Keratinocyte (primary cell): ENCODE data around the gene KNCN. TPM values are rescaled to one million over a fixed set of nuclear protein-coding genes. Genes with fewer than 3 reads are reported as not detected.

Experiments
- DNase-seq: peaks from one replicate; pipeline ENCODE4 v3.0.0-alpha.2; 2011; ENCODE audit warnings: low read depth, missing footprints, low spot score
- FAIRE-seq: peaks from 2 replicates; lab custom pipeline; 2011; peaks lifted over from hg19 to GRCh38; lab: Jason Lieb, UNC
- H2AFZ ChIP-seq: 2 replicates; pipeline ENCODE4 v1.6.0; 2012; ENCODE audit warnings: low read length, control low read depth, inconsistent platforms; ENCODE audit not compliant: control insufficient read depth
- H3K27ac ChIP-seq: 2 replicates; pipeline ENCODE4 v1.5.1; 2011; ENCODE audit warnings: low read length; ENCODE audit not compliant: control insufficient read depth, insufficient read depth
- H3K27me3 ChIP-seq: 3 replicates; pipeline ENCODE4 v1.6.0; 2011; ENCODE audit warnings: low read length; ENCODE audit not compliant: control insufficient read depth, insufficient read depth; ENCODE audit errors: extremely low read depth
- H3K36me3 ChIP-seq, 2 experiments: 2 replicates in 1 of 2; 3 replicates in 1 of 2; pipeline ENCODE4 v1.5.1; 2011; ENCODE audit warnings: low read length in 2 of 2, mild to moderate bottlenecking in 1 of 2; ENCODE audit not compliant: control insufficient read depth in 2 of 2, insufficient read depth in 2 of 2; ENCODE audit errors: extremely low read depth in 1 of 2
- H3K4me1 ChIP-seq: 3 replicates; pipeline ENCODE4 v1.5.1; 2011; ENCODE audit warnings: low read length; ENCODE audit not compliant: control insufficient read depth, insufficient read depth; ENCODE audit errors: extremely low read depth
- H3K4me2 ChIP-seq: 3 replicates; pipeline ENCODE4 v1.6.0; 2011; ENCODE audit warnings: low read depth, low read length; ENCODE audit not compliant: control insufficient read depth, insufficient read depth; ENCODE audit errors: extremely low read depth
- H3K4me3 ChIP-seq, 3 experiments: fragments of 200-600 bp in 1 of 3; sonication (generic) in 1 of 3; 2 replicates in 2 of 3; 3 replicates in 1 of 3; pipeline ENCODE4 v1.5.1; 2011 to 2016; ENCODE audit warnings: low read length in 3 of 3, mild to moderate bottlenecking in 3 of 3, control low read depth in 2 of 3, inconsistent platforms in 1 of 3, low read depth in 1 of 3, mixed read lengths in 1 of 3, mixed run types in 1 of 3, moderate library complexity in 1 of 3; ENCODE audit not compliant: control insufficient read depth in 2 of 3, insufficient read depth in 2 of 3; ENCODE audit errors: extremely low read depth in 1 of 3
- H3K79me2 ChIP-seq: 2 replicates; pipeline ENCODE4 v1.6.0; 2012; ENCODE audit warnings: low read length; ENCODE audit not compliant: control insufficient read depth, insufficient read depth
- H3K9ac ChIP-seq: 3 replicates; pipeline ENCODE4 v1.6.0; 2011; ENCODE audit warnings: low read length; ENCODE audit not compliant: control insufficient read depth, insufficient read depth; ENCODE audit errors: extremely low read depth
- H3K9me1 ChIP-seq: 3 replicates; pipeline ENCODE4 v1.6.0; 2011; ENCODE audit warnings: low read length; ENCODE audit not compliant: control insufficient read depth, insufficient read depth; ENCODE audit errors: extremely low read depth
- H3K9me3 ChIP-seq: 2 replicates; pipeline ENCODE4 v1.5.1; 2012; ENCODE audit warnings: low read depth, low read length; ENCODE audit not compliant: control insufficient read depth
- H4K20me1 ChIP-seq: 3 replicates; pipeline ENCODE4 v1.6.0; 2011; ENCODE audit warnings: low read length; ENCODE audit not compliant: control insufficient read depth, insufficient read depth; ENCODE audit errors: extremely low read depth
- EZH2 ChIP-seq: IDR thresholded peaks from one replicate; pipeline ENCODE4 v1.6.1; 2012; ENCODE audit warnings: inconsistent platforms, mild to moderate bottlenecking, low read length, moderate library complexity
- dilution Hi-C: fragments of 300-500 bp; cut with MboI; formaldehyde crosslinking; loops from one replicate; pipeline ENCODE4 v1.7.0; 2020; ENCODE audit warnings: low sequenced_read_pairs; ENCODE audit not compliant: extremely low pct_ligation_motif_present
- polyA plus RNA-seq, 5 experiments: library from polyadenylated mRNA; depleted of rRNA in 3 of 5; stranded (reverse) in 3 of 5; stranded (forward) in 1 of 5; unstranded in 1 of 5; fragments of >200 nt; gene quantifications; 1 replicate in 1 of 5; 2 replicates in 3 of 5; 3 replicates in 1 of 5; pipeline versions ENCODE4 v1.2.1 to v1.2.3, GENCODE V29; 2011 to 2012; ENCODE audit warnings: missing spikeins in 2 of 5, low read depth in 1 of 5, low replicate concordance in 1 of 5
- TF ChIP-seq, protein P1 (sequence below), 3 experiments: IDR thresholded peaks in 1 of 3; conservative IDR thresholded peaks in 1 of 3; optimal IDR thresholded peaks in 1 of 3; 2 replicates in 2 of 3; 3 replicates in 1 of 3; pipeline versions ENCODE3 to v1.5.1; 2011; ENCODE audit warnings: low read length in 3 of 3, mild to moderate bottlenecking in 3 of 3, moderate library complexity in 2 of 3, control low read depth in 1 of 3, inconsistent platforms in 1 of 3; ENCODE audit not compliant: insufficient read depth in 2 of 3; ENCODE audit errors: extremely low read depth in 1 of 3

The KNCN gene
- polyA plus RNA-seq, 1 donor (not counting 4 experiments of a cell fraction or from before 2014, with no cell fraction given) = not detected

DNA sequence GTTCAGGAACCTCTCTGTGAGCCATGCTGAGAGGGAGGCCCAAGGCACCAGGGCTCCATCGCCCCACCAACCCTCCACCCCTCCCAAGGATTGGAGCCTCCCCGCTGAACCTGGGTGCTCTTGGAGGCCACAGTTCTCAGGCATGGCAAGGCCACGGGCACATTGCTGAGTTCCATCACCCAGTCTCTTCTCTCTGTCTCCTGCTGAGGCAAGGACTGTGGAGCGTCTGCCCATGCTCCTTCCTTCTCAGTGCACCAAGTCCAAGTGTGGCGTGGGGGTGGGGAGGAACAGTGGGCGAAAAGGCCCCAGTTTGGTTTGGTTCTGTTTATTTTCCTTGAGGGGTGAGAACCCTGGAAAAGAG lies 2.8 kb upstream of the KNCN start:
- Histone ChIP-seq H3K9ac (no peak overlapping the region), H3K36me3 (peaks cover 0 to 10% of the 10 kb centered on the region in 2 experiments), H2AFZ (no peak overlapping the region), H3K9me1 (no peaks in the 10 kb centered on the region), H3K27ac (no peak overlapping the region), H4K20me1 (no peaks in the 10 kb centered on the region), H3K4me3 (no peak overlapping the region), H3K4me1 (peaks cover 16% of the 10 kb centered on the region), H3K4me2 (no peak overlapping the region), H3K27me3 (peaks cover 11% of the 10 kb centered on the region), H3K9me3 (no peaks in the 10 kb centered on the region), H3K79me2 (no peaks in the 10 kb centered on the region)
- DNase-seq (no peak), FAIRE-seq (no peak)
- TF ChIP-seq, protein P1, sequence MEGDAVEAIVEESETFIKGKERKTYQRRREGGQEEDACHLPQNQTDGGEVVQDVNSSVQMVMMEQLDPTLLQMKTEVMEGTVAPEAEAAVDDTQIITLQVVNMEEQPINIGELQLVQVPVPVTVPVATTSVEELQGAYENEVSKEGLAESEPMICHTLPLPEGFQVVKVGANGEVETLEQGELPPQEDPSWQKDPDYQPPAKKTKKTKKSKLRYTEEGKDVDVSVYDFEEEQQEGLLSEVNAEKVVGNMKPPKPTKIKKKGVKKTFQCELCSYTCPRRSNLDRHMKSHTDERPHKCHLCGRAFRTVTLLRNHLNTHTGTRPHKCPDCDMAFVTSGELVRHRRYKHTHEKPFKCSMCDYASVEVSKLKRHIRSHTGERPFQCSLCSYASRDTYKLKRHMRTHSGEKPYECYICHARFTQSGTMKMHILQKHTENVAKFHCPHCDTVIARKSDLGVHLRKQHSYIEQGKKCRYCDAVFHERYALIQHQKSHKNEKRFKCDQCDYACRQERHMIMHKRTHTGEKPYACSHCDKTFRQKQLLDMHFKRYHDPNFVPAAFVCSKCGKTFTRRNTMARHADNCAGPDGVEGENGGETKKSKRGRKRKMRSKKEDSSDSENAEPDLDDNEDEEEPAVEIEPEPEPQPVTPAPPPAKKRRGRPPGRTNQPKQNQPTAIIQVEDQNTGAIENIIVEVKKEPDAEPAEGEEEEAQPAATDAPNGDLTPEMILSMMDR (optimal IDR thresholded peaks at IDR 0.05 in 1 of 3, IDR thresholded peaks at IDR 0.05 in 1 of 3, conservative IDR thresholded peaks at IDR 0.05 in 1 of 3; ENCODE audit: extremely low read depth in 1 of 3, insufficient read depth in 2 of 3, low read length in 3 of 3) = no peak
- no peak for TF ChIP-seq EZH2
- dilution Hi-C loops = no loop called here

DNA sequence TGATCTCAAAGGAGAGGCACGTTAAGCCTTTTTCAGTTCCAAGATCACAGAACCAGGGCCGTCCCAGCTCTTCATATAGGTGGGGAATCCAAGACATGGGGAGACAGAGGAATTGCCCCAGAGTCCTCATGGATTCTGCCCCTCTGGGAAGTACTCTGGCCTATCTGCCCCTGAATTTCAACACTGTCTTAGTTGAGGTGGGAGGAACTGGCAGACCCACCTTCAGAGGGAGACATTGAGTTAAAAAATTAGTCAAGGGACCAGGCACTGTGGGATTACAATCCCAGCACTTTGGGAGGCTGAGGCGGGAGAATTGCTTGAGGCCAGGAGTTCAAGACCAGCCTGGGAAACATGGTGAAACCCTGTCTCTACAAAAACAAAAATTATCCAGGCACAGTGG lies 2.1 kb upstream of the KNCN start:
- DNase-seq (no peak), FAIRE-seq (no peak)
- TF ChIP-seq, protein P1 (optimal IDR thresholded peaks at IDR 0.05 in 1 of 3, IDR thresholded peaks at IDR 0.05 in 1 of 3, conservative IDR thresholded peaks at IDR 0.05 in 1 of 3; ENCODE audit: extremely low read depth in 1 of 3, insufficient read depth in 2 of 3, low read length in 3 of 3) = no peak
- no peak for TF ChIP-seq EZH2
- H4K20me1 ChIP-seq = no peaks in the 10 kb centered on the region
- no peak overlapping the region for H3K27ac ChIP-seq
- no peak overlapping the region for H3K4me2 ChIP-seq
- no peaks in the 10 kb centered on the region for H3K9me3 ChIP-seq
- H3K36me3 ChIP-seq = peaks cover 0 to 4% of the 10 kb centered on the region in 2 experiments
- dilution Hi-C loops = no loop called here
- H3K4me3 ChIP-seq = no peak overlapping the region
- peaks cover 16% of the 10 kb centered on the region for H3K4me1 ChIP-seq
- H3K79me2 ChIP-seq = no peaks in the 10 kb centered on the region
- no peaks in the 10 kb centered on the region for H3K9me1 ChIP-seq
- H2AFZ ChIP-seq = no peak overlapping the region
- peaks cover 11% of the 10 kb centered on the region for H3K27me3 ChIP-seq
- no peak overlapping the region for H3K9ac ChIP-seq
